Pancreas (tissue), 10 donors: ENCODE measurements around the gene PARD6A. TPM values are rescaled to one million over a fixed set of nuclear protein-coding genes. Genes with fewer than 3 reads are reported as not detected.

Source experiments
- ATAC-seq, 4 donors: fragments of 200-7000 bp; cut with Tn5 transposase; one replicate each; pipeline versions ENCODE4 v1.8.0 to v1.9.1; 2020; ENCODE audit warnings: mild to moderate bottlenecking in 4 of 4, moderate library complexity in 4 of 4
- DNase-seq, 6 donors: peaks; one replicate each; pipeline ENCODE4 v3.0.0-alpha.2; 2020
- FAIRE-seq: peaks from 2 replicates; lab custom pipeline; 2012; peaks lifted over from hg19 to GRCh38; lab: Jason Lieb, UNC
- H3K27ac ChIP-seq, 4 donors: fragments of 200-600 bp; sonication (generic); 1 replicate in 3 of 4; 2 replicates in 1 of 4; pipeline versions ENCODE4 v1.5.0 to v1.8.0; 2020
- H3K27me3 ChIP-seq, 4 donors: fragments of 200-600 bp; one replicate each; pipeline ENCODE4 v1.8.0; 2021
- H3K36me3 ChIP-seq, 3 donors: fragments of 200-600 bp; sonication (generic) in 1 of 3; one replicate each; pipeline versions ENCODE4 v1.5.0 to v1.8.0; 2020 to 2021
- H3K4me1 ChIP-seq, 3 donors: fragments of 200-600 bp; one replicate each; pipeline ENCODE4 v1.8.0; 2021
- H3K4me3 ChIP-seq, 4 donors: fragments of 200-600 bp; sonication (generic) in 2 of 4; one replicate each; pipeline versions ENCODE4 v1.5.0 to v1.8.0; 2020 to 2021
- H3K9me3 ChIP-seq, 4 donors: fragments of 200-600 bp; one replicate each; pipeline ENCODE4 v1.8.0; 2021
- CTCF ChIP-seq, 4 donors: fragments of 200-600 bp; sonication (generic) in 3 of 4; IDR thresholded peaks; one replicate each; pipeline versions ENCODE4 v1.5.0 to v1.8.0; 2021; ENCODE audit warnings: antibody characterized with exemption in 4 of 4
- WGBS, 2 donors: extraction: QIAGEN DNeasy Blood & Tissue Kit; methylation state at CpG; one replicate each; pipeline ENCODE4 v1.1.7; 2013; 5-methylcytosine and 5-hydroxymethylcytosine counted together
- intact Hi-C, 3 donors: fragments of 100-400 bp; cut with DNase I; formaldehyde crosslinking; loops; one replicate each; pipeline versions ENCODE4 v1.11.1 to v1.14.2; 2022
- polyA plus RNA-seq, 2 donors: library from polyadenylated mRNA; stranded (reverse); fragments of 200-250 nt; gene quantifications; one replicate each; pipeline ENCODE4 v1.2.3, GENCODE V29; 2013
- total RNA-seq, 6 donors: library from RNA; stranded (reverse); fragmentation: NEBNext Ultra II Directional in 4 of 6; extraction: Animal tissue kit (Norgen Biotek cat#: 25700) in 4 of 6; gene quantifications; one replicate each; pipeline versions ENCODE4 v1.2.1 to v1.2.4, GENCODE V29; 2021 to 2023
- donor health status: healthy with polysubstance abuse.
- donor health status: DM: no; HTN: no; CAD: no; lungs with moderate emphysema.
- donor health status: DM: no; HTN: no; CAD: no.
- donor health status: control.
- donor health status: control.
- donor health status: Bipolar disorder and iron deficiency.
- donor health status: DM: yes; HTN: yes; CAD: no.
- donor health status: DM: no; HTN: no; CAD: no.
- donor health status: DM: no; HTN: no; CAD: no.
- donor health status: DM: yes; HTN: yes; CAD: no.

Gene PARD6A
- total and polyA plus RNA-seq, 8 donors: 8.6 to 18.2 (median 14.9) TPM

GRCh38 chr16:67675579-67675935, 14.8 kb downstream of the PARD6A start:
- no peak overlapping the region for H3K4me3 ChIP-seq
- TF ChIP-seq CTCF (IDR thresholded peaks at IDR 0.05): no peak
- H3K27ac ChIP-seq: no peak overlapping the region
- WGBS, 2 donors: 93 to 97% methylated on average over 17 of the region's 17 CpGs
- ATAC-seq (no peak), DNase-seq (peak in 2 of 6 donors; percentile 11 to 65), FAIRE-seq (no peak)
- intact Hi-C loops: loop anchor here in 1 of 3 donors (10.0 kb wide), 1 partner anchor 249 kb away; no protein-coding TSS in a partner anchor
- H3K4me1 ChIP-seq: peaks cover 5 to 16% (median 9%) of the 10 kb centered on the region in 3 donors
- H3K27me3 ChIP-seq: no peaks in the 10 kb centered on the region
- no peaks in the 10 kb centered on the region for H3K9me3 ChIP-seq
- H3K36me3 ChIP-seq: no peaks in the 10 kb centered on the region

DNA sequence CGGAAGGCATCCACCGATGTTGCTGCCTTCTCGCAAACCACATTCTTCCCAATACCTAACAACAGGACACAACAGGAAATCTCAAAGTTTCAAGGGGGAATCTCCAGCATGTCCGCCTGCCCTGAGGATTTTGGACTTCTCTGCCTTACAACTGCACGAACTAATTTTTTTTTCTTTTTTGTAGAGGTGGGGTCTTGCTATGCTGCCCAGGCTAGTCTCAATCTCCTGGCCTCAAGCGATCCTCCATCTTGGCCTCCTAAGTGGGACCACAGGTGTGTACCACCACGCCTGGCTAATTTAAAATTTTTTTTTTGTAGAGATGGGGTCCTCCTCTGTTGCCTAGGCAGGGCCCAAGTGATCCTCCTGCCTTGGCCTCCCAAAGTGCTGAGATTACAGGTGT, 15.2 kb downstream of the PARD6A start:
- DNase-seq: no peak
- H3K4me3 ChIP-seq: no peak overlapping the region
- FAIRE-seq: no peak
- H3K4me1 ChIP-seq: peaks cover 5 to 16% (median 9%) of the 10 kb centered on the region in 3 donors
- no peaks in the 10 kb centered on the region for H3K27me3 ChIP-seq
- WGBS, 2 donors: 96% methylated on average over 7 of the region's 7 CpGs
- intact Hi-C loops: loop anchor here in 1 of 3 donors (10.0 kb wide), 1 partner anchor 249 kb away; no protein-coding TSS in a partner anchor
- H3K27ac ChIP-seq: no peak overlapping the region
- H3K36me3 ChIP-seq: no peaks in the 10 kb centered on the region
- no peak for TF ChIP-seq CTCF (IDR thresholded peaks at IDR 0.05)
- H3K9me3 ChIP-seq: no peaks in the 10 kb centered on the region
- ATAC-seq: no peak

GRCh38 chr16:67676516-67676915, 15.8 kb downstream of the PARD6A start:
- peaks cover 5 to 16% (median 9%) of the 10 kb centered on the region in 3 donors for H3K4me1 ChIP-seq
- TF ChIP-seq CTCF (IDR thresholded peaks at IDR 0.05): no peak
- DNase-seq: no peak
- no peak for ATAC-seq
- H3K36me3 ChIP-seq: no peaks in the 10 kb centered on the region
- FAIRE-seq: no peak
- WGBS, 2 donors: 83 to 88% methylated on average over 4 of the region's 4 CpGs
- no peaks in the 10 kb centered on the region for H3K9me3 ChIP-seq
- H3K4me3 ChIP-seq: no peak overlapping the region
- H3K27me3 ChIP-seq: no peaks in the 10 kb centered on the region
- intact Hi-C loops: loop anchor here in 1 of 3 donors (10.0 kb wide), 1 partner anchor 248 kb away; no protein-coding TSS in a partner anchor
- H3K27ac ChIP-seq: no peak overlapping the region

DNA sequence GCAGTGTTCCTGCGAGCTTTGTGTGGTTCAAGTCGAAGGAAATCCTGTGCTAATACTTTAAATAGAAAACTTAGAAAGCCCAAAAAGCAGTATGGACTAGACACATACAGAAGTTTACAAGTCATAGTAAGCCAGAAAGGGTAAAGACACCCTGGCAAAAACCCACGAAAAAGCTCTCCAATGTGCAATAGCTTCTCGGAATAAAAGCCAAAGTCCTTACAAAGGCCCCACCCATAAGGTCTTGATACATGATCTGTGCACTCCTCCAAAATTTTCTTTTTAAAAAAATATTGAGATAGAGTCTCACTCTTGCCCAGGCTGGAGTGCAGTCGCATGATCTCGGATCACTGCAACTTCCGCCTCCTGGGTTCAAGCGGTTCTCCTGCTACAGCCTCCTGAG, 16.2 kb downstream of the PARD6A start:
- no peak for TF ChIP-seq CTCF (IDR thresholded peaks at IDR 0.05)
- H3K9me3 ChIP-seq: no peaks in the 10 kb centered on the region
- peaks cover 5 to 16% (median 9%) of the 10 kb centered on the region in 3 donors for H3K4me1 ChIP-seq
- FAIRE-seq (no peak), DNase-seq (no peak), ATAC-seq (no peak)
- WGBS, 2 donors: 83 to 86% methylated on average over 8 of the region's 8 CpGs
- no peaks in the 10 kb centered on the region for H3K36me3 ChIP-seq
- H3K4me3 ChIP-seq: no peak overlapping the region
- no peak overlapping the region for H3K27ac ChIP-seq
- intact Hi-C loops: loop anchor here in 1 of 3 donors (10.0 kb wide), 1 partner anchor 248 kb away; no protein-coding TSS in a partner anchor
- H3K27me3 ChIP-seq: no peaks in the 10 kb centered on the region

- peaks cover 5 to 16% (median 9%) of the 10 kb centered on the region in 3 donors for H3K4me1 ChIP-seq
- no peaks in the 10 kb centered on the region for H3K27me3 ChIP-seq
- intact Hi-C loops: loop anchor here in 1 of 3 donors (10.0 kb wide), 1 partner anchor 247 kb away; no protein-coding TSS in a partner anchor
- FAIRE-seq (no peak), ATAC-seq (no peak), DNase-seq (no peak)
- WGBS, 2 donors: 97 to 100% methylated on average over 1 of the region's 1 CpG
- no peaks in the 10 kb centered on the region for H3K9me3 ChIP-seq
- TF ChIP-seq CTCF (IDR thresholded peaks at IDR 0.05): no peak
- no peak overlapping the region for H3K4me3 ChIP-seq
- no peaks in the 10 kb centered on the region for H3K36me3 ChIP-seq
- no peak overlapping the region for H3K27ac ChIP-seq
Observed at GRCh38 chr16:67677712-67678111, 17.0 kb downstream of the PARD6A start.
